GM19328 (cell line): ENCODE data around the gene IRAK1BP1.
"Not testable (repeated sequence)": the region's sequence is repeated elsewhere in the genome, so short reads cannot be mapped to it uniquely, and the experiment has no call there.

Experiments
- ATAC-seq: cut with Tn5 transposase; IDR thresholded peaks from one replicate; pipeline ENCODE4 v1.9.1; 2021; ENCODE audit warnings: mild to moderate bottlenecking, moderate library complexity; ENCODE audit not compliant: unreplicated experiment

IRAK1BP1 gene

GRCh38 chr6:78867370-78868040 lies at the start of gene IRAK1BP1:
TSS of gene IRAK1BP1 (plus strand) at chr6:78867551. CDS start at chr6:78867577, 26 bp downstream.
- peak; percentile 96 for ATAC-seq

GRCh38 chr6:78824045-78824444 lies 43.3 kb upstream of the IRAK1BP1 start:
- no peak for ATAC-seq

- no peak for ATAC-seq
Measured at GRCh38 chr6:78829407-78829806, 37.9 kb upstream of the IRAK1BP1 start.

GRCh38 chr6:78830805-78831204 lies 36.5 kb upstream of the IRAK1BP1 start:
- ATAC-seq = no peak

DNA sequence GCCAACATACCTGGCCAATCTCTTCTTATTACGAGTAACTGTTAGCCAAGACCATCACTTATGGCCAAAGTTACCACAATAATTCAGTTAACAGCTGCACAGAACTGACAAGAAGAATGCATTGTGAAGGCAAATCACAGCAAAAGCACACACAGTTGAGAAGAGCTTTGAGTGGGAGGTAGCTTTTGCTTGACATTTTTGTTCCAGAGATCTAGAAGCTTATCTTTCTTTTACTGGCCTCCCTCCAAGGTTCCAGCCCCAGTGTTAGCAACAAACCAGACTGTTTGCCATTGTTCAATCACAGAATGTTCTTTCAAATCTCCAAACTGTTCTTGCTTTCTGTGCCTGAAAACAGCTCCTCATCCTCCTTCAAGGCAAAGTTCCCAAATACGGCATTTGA lies 35.9 kb upstream of the IRAK1BP1 start:
- ATAC-seq = no peak

- ATAC-seq = no peak
Measured at GRCh38 chr6:78832091-78832808, 35.1 kb upstream of the IRAK1BP1 start.

- ATAC-seq = no peak
Measured at GRCh38 chr6:78835817-78836216, 31.5 kb upstream of the IRAK1BP1 start.

DNA sequence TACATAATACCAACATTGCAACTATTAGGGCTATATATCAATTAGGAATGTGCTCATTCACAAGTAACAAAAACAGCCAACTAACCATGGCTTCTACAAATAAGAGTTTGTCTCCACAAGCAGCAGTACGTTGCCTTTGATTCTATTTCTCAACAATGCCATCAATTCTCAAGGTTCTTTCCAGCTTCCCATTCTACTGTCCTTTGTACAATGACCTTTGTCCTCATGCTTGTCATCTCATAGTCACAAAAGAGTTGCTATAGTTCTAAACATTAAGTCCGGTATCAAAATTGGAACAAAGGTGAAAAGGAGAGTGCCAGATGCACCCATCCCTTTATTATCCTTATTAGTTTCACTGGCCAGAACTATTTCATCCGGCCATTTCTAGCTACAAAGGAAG lies 30.8 kb upstream of the IRAK1BP1 start:
- ATAC-seq = no peak

DNA sequence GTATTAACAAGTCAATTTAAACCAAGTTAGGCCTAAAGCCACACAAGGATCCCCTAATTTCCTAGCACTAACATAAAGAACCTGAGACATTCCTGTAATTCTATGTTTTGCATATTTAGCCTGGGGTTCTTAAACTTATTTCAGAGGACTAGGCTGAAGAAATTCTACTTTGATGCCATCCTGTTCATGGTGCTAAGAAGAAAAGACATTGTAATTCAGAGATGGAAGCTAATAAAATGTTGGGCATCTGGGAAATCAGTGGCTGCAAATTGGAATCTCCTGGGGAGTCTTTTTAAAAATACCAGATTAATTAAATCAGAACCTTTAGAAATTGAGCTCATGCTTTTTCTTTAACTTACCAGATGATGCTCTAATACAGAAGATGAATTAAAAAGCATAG lies 26.2 kb upstream of the IRAK1BP1 start:
- no peak for ATAC-seq

GRCh38 chr6:78842953-78843352 lies 24.4 kb upstream of the IRAK1BP1 start:
- no peak for ATAC-seq

- ATAC-seq = no peak
Measured at GRCh38 chr6:78844899-78845298, 22.5 kb upstream of the IRAK1BP1 start.

DNA sequence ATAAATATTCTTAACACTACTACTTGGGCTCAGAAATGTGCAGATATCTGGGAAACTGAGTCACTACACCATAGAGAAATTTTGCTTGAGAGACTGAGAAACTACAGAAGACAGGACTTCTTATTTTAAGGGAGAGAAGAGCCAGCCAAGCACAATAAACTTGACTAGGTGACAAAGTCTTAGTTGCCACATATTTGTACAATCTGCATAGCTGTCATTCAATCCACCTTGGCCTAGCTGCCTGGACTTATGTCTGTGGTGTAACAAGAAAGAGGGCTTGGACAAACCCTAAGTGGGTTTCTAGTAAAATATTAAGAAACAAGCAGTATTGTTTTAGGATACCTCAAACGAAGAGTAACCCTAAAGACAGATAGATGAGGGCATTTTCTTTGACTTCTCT lies 21.8 kb upstream of the IRAK1BP1 start:
- ATAC-seq = no peak

- ATAC-seq = no peak
Measured at GRCh38 chr6:78850621-78851020, 16.7 kb upstream of the IRAK1BP1 start.

DNA sequence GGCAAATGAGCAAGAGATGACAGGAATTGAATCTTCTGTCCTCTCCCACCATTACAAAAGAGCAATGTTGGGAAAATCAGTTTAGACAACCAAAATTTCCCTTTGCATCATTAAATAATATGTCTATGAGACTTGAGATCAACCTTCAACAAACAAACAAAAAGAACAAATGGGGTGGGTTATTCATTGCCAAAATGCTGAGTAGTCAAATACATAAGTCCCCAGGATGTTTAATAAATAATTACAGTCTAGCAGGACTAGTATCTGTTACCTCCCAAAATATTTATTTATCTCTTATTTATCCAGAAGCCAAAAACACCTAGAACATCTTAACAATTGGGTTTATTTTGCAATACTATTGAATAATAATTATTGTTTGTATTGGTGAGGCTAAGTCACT lies 16.2 kb upstream of the IRAK1BP1 start:
- no peak for ATAC-seq

GRCh38 chr6:78854546-78854945 lies 12.8 kb upstream of the IRAK1BP1 start:
- no peak for ATAC-seq

GRCh38 chr6:78858339-78858938 lies 8.9 kb upstream of the IRAK1BP1 start:
- ATAC-seq = not testable (repeated sequence)

GRCh38 chr6:78861509-78861908 lies 5.8 kb upstream of the IRAK1BP1 start:
- no peak for ATAC-seq

- ATAC-seq = no peak
Measured at GRCh38 chr6:78863576-78863975, 3.8 kb upstream of the IRAK1BP1 start.

DNA sequence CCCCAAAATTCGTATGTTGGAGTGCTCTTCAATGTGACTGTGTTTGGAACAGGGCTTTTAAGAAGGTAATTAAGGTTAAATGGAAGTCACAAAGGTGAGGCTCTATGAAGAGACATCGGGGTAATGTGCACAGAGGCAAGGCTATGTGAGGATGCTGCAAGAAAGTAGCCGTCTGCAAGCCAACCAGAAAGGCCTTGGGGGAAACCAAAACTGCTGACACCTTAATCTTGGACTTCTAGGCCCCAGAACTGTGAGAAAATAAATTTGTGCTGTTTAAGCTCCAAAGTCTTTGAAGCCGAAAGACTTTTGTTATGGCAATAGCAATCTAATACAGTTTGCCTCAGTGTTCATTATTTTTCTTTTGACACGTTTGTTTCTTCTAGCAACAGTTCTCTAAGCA lies 2.4 kb upstream of the IRAK1BP1 start:
- ATAC-seq = no peak

DNA sequence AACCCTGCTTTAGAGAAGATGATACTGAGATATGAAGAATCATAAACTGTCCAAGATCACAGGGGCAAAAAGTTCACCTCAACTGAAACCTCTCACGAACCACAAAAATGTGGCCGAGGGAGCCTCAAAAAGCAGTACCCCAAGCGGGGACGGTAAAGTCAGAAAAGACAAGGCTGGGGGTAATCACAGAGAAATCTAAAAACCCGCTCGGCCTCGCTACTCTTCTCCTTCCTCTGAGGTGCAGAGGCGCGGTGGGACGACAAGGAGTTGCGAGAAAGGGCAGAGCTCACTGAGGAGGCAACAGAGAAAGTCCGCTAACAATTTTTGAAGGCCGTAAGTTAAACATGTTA lies 356 bp upstream of the IRAK1BP1 start:
- peak; percentile 30 for ATAC-seq

GRCh38 chr6:78868116-78868515 lies 765 bp downstream of the IRAK1BP1 start:
- no peak for ATAC-seq

DNA sequence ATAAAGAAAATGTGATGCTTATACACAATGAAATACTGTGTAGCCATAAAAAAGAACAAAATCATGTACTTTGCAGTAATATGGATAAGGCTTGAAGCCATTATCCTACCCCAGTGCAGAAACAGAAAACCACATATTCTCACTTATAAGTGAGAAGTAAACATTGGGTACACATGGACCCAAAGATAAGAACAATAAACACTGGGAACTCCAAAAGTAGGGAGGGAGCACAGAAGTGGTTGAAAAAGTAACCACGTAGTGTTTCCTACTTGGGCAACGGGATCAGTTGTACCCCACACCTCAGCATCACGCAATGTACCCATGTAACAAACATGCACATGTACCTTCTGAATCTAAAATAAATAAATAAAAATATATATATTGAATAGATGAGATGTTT lies 8.2 kb downstream of the IRAK1BP1 start:
- no peak for ATAC-seq
